Measurements from ENCODE around the gene RASGRF1. TPM values are rescaled to one million over a fixed set of nuclear protein-coding genes. Genes with fewer than 3 reads are reported as not detected.
"Not testable (repeated sequence)": the region's sequence is repeated elsewhere in the genome, so short reads cannot be mapped to it uniquely, and the experiment has no call there.

Gene RASGRF1, protein sequence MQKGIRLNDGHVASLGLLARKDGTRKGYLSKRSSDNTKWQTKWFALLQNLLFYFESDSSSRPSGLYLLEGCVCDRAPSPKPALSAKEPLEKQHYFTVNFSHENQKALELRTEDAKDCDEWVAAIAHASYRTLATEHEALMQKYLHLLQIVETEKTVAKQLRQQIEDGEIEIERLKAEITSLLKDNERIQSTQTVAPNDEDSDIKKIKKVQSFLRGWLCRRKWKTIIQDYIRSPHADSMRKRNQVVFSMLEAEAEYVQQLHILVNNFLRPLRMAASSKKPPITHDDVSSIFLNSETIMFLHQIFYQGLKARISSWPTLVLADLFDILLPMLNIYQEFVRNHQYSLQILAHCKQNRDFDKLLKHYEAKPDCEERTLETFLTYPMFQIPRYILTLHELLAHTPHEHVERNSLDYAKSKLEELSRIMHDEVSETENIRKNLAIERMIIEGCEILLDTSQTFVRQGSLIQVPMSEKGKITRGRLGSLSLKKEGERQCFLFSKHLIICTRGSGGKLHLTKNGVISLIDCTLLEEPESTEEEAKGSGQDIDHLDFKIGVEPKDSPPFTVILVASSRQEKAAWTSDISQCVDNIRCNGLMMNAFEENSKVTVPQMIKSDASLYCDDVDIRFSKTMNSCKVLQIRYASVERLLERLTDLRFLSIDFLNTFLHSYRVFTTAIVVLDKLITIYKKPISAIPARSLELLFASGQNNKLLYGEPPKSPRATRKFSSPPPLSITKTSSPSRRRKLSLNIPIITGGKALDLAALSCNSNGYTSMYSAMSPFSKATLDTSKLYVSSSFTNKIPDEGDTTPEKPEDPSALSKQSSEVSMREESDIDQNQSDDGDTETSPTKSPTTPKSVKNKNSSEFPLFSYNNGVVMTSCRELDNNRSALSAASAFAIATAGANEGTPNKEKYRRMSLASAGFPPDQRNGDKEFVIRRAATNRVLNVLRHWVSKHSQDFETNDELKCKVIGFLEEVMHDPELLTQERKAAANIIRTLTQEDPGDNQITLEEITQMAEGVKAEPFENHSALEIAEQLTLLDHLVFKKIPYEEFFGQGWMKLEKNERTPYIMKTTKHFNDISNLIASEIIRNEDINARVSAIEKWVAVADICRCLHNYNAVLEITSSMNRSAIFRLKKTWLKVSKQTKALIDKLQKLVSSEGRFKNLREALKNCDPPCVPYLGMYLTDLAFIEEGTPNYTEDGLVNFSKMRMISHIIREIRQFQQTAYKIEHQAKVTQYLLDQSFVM (N-terminal part only)
- not detected for total RNA-seq

DNA sequence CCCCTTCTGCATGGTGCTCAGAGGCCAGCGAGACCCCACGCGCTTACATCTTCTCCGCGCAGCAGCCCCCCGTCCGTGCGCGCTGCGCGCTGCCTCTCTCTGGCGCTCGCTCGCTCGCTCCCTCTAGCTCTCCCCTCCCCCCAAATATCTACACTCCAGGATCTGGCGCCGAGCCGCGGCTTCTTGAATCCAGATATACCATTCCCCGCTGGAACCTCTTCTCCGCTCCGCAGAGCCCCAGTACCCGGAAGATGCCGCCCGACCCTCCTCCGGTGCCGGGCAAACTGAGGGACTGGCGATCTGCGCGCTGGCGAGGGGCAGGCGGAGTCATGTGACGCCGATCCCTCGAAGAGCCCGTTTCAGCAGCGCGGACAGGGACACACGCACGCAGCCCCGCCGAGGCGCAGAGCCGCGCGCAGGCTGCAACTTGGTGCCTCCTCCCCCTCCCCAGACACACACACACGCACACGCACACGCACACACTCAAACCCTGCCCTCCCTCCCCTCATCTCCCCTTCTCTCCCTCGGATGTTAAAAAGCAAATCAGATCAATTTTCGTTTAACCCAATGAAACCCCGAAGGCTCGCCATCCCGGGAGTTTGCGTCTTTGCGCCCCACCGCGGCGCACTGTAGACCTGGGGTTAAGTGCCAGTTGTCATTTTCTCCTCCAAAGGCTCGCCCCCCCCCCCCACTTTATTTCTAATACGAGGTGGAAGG lies at the start of gene RASGRF1:
TSS of gene RASGRF1 (minus strand) at position 294 of the 717 bp plus-strand sequence. CDS start at position 12, 282 bp downstream.
- DNase-seq (ENCODE audit: low read depth in 2 of 3, low spot score in 2 of 3): no peak

DNA sequence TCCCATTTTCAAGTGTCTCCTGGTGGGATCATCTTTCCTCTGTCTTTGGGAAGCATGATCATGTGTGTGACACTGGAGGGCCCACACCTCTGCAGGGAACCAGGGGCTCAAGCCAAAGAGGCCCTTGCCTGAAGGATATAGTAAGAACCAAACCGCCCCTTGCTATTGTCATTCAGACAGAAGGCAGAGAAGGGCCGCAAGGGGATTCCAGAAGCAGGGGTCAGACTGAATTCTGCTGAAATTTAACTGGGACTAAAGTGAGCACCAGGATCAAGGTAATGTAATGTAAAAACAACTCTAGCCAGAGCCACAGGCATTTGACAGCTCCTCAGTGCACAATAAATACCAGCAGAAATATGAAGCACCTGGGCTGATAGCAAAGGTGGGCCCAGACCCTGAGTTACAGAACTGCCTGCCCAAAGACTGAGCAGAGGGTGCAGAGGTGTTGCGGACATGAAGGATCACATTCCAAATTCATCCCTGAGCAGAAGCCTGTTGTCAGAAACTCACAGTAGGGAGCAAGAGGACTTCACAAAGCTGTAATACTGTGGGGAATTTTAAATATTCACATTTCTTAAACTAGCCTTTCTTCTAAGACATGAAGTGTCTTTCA lies 46.0 kb upstream of the RASGRF1 start:
- DNase-seq (ENCODE audit: low read depth in 2 of 3, low spot score in 2 of 3): no peak

DNA sequence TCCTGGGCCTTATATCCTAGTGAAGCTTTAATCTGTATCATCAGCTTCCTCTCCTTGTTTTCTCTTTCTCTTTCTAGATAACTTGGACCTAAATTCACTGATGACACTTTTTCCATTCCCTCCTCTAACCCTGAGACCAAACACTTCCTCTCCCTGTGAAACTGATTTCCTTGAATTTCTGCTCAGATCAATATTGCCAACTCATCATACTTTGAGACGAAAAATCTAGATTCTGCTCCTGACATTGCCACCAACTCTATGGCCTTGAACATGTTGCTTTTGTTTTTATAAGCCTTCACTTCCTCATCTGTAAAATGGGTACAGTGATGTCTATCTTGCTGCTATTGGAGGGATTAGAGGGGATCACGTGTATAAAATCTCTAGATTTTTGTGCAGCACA lies 42.7 kb upstream of the RASGRF1 start:
- DNase-seq (ENCODE audit: low read depth in 2 of 3, low spot score in 2 of 3): no peak

DNA sequence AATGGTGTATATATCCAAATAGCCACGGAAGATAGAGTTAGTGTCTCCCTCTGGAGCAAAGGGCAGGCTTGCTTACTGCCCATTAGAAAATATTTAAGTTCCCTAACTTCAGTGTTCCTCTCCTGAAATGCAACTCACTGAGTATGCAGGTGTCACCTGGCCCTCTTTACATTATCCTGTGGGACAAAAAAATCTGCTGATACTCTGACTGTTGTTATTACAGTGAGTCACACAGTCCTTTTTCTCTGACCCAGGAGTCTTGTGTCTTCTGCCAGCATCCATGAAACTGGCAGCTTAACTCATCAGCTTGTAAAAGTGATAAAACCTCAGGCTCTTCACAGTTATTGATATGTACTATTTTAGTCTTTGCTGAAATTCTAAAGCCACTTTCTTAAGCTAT lies 42.2 kb upstream of the RASGRF1 start:
- DNase-seq (ENCODE audit: low read depth in 2 of 3, low spot score in 2 of 3): no peak

DNA sequence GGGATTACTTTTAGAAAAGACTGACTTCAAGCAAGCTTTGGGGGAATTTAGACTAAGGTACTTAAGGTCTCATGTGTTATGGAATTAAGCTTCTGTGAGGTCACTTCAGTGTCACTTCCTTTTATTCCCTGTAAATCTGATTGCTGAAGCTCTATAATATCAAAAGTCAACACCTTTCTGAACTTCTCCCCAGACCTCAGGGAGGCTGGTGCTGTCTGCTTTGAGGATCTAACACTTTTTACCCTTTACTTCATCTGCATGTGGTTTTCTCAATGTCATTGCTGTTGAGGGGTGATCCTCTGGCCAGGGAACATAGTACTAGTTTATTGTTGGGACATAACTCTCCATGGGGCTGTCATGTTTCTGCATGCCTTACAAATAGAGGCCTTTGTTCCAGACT lies 41.8 kb upstream of the RASGRF1 start:
- no peak for DNase-seq (ENCODE audit: low read depth in 2 of 3, low spot score in 2 of 3)

DNA sequence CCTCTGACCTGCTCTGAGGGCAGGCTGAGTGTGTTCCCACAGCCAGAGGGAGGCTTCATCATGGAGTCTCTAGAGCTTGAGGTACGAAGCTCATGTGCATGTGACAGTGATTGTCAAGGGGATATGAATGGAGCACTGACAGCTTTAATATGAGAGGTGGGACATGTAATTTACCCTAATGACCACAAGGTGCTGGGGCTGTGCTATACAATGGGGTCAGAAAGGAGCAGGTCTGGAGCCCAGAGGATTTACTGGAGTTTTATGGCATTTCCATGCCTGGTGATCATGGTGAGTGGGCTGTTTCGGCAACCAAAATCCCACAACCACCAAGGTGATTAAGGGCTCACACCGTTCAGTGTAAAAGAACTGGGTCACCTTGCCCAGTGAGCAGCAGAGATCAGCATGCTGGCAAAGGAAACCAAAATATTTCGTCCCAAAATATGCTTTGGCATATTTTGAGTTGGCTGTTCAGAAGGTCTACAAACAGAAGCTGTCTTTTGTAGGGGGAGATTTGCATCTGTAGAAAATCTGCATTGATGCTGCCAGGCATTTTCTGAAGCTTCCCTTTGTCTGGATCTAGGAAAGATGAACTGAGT lies 40.1 kb upstream of the RASGRF1 start:
- DNase-seq (ENCODE audit: low read depth in 2 of 3, low spot score in 2 of 3): no peak

DNA sequence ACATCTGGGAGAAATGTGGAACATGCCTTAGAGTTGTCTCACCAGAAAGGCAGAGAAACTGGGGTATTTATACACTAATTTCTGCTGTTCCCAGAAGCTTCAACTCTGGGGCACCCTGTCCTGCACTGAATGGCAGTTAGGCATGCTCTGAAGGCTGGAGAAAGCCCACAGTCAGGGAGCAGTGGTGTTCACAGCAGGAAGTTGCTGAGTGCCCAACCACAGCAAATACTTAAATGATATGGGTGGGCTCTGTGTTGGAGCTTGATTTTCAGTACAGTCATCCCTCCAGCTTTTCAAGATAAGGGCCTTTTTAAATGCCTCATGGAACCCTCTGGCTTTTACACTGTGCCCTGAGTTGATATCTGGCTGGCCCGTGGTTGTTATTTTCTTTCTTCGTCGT lies 38.7 kb upstream of the RASGRF1 start:
- no peak for DNase-seq (ENCODE audit: low read depth in 2 of 3, low spot score in 2 of 3)

DNA sequence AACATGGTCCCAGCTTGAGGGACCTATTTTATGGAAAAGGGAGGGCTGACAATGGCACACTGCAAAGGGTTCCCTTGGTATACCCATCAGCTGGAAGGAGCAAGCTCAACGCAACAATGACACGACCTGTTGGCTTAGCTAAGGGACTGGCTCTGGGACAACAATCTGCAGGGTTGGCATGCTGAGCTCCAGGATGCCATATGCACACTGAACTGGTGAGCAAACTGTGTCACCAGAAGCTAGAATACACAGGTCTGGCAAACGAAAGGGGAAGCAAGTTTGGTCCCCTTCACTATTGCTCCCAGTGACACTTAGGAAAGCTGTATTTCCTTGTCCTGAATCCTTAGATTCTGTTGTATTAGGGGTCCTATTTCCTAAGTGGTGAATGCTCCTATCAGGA lies 38.0 kb upstream of the RASGRF1 start:
- no peak for DNase-seq (ENCODE audit: low read depth in 2 of 3, low spot score in 2 of 3)

DNA sequence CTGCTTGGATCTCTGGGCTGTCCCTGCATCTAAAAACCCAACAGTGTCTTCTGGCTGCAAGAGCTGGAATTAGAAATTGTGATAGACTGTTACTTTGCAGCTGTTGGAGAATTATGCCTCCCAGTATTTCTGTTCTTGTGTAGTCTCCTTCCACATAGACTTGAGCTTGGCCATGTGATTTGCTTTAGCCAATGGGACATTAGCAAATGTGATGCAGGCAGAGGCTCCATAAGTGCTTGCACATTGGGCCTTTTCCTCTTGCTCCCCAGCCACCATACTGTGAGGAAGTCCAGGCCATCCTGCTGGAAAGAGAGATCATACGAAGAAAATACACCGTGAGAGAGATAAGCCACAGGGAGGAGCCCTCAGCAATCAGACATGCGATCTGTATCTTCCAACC lies 33.8 kb upstream of the RASGRF1 start:
- DNase-seq (ENCODE audit: low read depth in 2 of 3, low spot score in 2 of 3): no peak

DNA sequence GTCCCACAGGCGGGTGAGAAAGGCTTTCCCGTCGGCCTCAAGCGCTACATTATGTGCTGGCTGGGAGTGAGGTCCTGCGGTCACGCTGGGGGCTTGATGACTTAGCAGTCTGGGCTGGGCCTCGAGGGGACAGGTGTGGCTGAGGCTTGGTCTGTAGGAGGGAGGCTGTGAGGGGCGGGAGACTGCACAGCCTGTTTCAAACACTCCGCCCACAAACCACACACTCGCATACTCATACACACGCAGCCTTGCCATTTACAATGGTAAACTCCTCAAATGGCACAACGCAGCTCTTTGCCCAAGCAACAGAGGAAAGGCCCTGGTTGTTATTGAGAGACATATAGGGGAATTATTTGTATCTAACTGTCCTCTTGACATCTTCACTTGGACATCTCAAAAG lies 32.4 kb upstream of the RASGRF1 start:
- DNase-seq (ENCODE audit: low read depth in 2 of 3, low spot score in 2 of 3): no peak

DNA sequence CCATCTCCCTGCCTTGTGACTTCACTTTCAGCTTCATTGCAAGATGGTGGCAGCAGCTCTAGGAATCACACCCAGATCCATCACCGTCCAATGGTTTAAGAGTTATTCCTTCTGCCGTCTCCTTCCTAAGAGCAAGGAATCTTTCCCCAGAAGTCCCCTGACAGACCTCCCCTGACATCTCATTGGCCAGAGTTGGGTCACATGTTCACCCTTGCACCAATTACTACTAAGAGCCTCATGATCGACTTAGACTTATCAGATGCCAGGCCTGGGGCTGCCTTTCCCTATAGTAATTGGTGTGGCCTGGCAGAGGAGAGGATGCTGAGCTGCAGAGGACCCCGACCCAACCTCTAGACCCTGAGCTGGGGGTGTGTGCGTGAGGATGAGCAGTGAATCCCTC lies 31.8 kb upstream of the RASGRF1 start:
- no peak for DNase-seq (ENCODE audit: low read depth in 2 of 3, low spot score in 2 of 3)

DNA sequence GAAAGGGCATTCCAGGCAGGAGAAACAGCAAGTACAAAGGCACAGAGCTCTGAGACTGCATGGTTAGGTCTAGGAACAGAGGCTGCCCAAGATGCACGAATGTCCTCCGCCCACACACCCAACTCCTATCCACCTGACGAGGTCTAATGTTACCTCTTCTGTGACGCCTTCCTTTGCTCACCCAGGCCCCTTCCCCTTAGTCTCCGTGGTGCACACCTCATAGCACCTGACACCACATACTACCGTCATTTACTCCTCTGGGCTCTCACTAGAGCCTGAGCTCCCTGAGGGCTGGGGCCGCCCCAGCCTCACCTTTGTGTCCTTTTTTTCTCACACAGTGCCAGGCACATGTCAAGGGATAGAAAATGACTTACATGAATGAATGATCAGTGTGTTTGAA lies 31.0 kb upstream of the RASGRF1 start:
- DNase-seq (ENCODE audit: low read depth in 2 of 3, low spot score in 2 of 3): no peak

DNA sequence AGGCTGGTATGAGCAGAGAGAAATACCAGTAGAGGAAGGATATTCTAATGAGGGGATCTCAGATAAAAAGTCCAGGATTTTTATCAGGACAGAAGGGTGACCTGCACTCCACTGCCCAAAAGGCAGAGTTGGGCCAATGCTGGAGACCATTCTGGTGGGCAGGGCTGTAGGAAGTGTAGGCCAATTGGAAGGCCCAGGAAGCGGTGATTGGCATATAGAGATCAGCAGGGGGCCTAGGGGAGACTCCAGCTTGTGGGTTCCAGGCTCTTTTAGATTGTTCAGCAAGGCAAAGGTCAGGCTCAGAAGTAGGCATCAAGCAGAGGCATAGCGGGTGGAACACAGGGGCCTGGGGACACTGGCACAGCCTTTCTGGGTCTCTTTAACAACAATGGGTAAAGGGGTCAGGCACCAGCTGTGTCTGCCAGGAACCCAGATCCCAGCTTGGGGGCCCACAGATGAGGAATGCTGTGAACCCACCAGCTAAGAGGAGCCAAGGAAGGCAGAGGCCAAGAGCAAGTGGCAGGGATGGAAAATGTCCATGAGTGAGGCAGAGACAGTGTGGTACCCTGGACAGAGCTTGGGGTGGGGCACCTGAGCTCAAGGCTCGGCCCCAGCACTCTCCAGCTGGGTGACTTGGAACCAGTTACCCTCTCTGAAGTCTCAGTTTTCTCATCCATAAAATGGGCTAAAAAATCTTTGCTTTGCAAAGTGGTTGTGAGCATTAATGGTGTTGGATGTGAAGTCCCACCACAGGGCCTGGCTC lies 27.0 kb upstream of the RASGRF1 start:
- DNase-seq (ENCODE audit: low read depth in 2 of 3, low spot score in 2 of 3): no peak

DNA sequence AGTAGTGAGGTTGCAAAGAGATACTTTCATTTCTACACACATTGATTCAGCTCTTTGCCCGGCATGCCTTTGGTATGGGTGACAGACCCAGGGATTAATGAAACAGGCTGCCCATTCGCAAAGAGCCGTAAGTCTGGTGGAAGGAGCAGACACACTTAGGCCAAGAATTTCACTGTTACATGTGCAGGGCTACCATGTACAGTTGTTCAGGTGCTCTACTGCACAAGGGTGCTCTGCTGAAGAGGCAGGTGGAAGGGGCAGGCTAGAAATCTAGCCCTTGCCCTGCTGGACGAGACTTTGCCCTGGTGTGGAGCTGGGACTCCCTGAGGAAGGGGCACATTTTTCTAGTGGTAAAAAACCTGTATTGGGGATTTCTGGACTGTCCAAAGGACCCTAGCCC lies 26.2 kb upstream of the RASGRF1 start:
- DNase-seq (ENCODE audit: low read depth in 2 of 3, low spot score in 2 of 3): no peak

DNA sequence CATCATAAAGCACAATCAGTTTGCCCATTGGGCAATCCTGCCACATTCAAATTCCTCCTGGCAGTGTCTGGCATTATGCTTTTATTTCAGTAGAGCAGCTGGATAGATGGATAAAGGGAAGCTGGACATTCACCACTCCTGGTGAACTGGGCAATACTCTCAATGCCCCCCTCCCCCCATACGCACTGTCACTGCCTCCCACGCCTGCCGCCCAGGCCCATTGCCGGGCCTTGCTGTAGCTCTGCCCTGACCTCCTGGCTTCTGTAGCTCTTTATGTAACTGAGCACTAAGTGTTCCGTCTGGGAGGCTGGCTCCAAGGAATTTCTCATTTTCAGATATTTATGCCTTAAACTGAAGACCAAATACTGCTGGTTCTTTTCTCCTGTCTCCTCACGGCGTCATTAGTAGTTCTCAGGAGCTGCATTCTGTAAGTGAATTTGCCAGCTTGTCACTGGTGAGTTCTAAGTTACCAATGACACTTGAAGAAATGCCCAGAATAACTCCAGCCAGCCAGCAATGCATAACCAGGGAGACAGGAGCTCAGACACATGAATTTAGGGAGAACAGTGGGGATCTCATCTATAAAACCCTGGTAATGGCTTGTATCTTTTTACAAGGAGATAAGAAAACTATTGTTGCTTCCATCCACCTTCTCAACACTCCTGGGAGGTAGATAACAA lies 25.5 kb upstream of the RASGRF1 start:
- DNase-seq (ENCODE audit: low read depth in 2 of 3, low spot score in 2 of 3): no peak

DNA sequence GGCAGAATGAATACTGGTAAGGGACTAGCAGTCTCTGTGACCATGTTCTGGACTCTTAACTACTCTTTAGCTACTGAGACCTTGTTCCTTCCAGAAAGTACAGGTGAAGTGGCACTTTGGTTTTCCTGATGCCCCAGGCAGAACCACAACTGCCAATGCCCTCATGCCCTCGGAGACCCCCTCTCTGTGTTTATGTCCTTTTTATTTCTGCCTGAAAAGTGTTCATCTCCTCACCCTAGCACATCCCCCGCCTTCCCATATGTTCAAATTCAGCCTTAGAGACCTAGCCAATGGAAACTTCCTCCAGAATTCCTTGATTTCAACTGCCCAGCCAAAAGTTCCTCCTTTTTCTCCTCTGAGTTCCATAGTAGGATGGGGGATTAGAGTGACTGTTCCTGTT lies 23.3 kb upstream of the RASGRF1 start:
- DNase-seq (ENCODE audit: low read depth in 2 of 3, low spot score in 2 of 3): no peak

DNA sequence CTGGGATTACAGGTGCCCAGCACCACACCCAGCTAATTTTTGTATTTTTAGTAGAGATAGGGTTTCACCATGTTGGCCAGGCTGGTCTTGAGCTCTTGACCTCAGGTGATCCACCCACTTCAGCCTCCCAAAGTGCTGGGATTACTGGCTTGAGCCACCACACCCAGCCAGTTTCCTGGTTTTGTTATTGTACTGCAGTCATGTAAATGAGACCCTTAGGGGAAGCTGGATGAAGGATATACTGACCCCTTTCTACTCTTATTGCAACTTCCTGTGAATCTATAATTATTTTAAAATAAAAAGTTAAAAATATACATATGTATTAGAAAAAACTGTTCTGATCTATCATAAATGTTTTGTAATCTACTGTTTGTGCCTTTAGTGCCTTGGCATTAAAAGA lies 20.8 kb upstream of the RASGRF1 start:
- not testable (repeated sequence) for DNase-seq (ENCODE audit: low read depth in 2 of 3, low spot score in 2 of 3)

DNA sequence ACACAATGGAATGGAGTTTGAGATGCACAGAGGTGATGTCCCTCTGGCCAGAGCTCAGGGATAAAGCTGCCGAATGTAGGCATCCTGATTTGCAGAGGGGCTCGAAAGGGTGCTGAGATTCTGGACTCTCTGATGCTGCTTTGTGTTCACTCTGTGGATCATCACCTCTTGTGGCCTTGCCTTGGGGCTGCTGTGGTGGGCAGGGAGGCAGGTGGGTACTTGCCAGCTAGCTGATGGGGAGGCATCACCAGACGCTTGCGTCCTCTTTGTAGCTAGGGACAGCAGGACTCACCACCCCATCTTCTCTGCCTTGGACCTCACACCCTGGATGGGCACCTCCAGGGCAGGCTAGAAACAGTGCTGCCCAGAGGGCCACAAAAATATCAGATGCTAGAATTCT lies 14.6 kb upstream of the RASGRF1 start:
- DNase-seq (ENCODE audit: low read depth in 2 of 3, low spot score in 2 of 3): no peak
